ENCODE data around the gene PLPP2. TPM values are rescaled to one million over a fixed set of nuclear protein-coding genes. Genes with fewer than 3 reads are reported as not detected.

The PLPP2 gene
- total and polyA plus RNA-seq, 4 donors: 11.8 to 24.2 (median 13.8) TPM

DNA sequence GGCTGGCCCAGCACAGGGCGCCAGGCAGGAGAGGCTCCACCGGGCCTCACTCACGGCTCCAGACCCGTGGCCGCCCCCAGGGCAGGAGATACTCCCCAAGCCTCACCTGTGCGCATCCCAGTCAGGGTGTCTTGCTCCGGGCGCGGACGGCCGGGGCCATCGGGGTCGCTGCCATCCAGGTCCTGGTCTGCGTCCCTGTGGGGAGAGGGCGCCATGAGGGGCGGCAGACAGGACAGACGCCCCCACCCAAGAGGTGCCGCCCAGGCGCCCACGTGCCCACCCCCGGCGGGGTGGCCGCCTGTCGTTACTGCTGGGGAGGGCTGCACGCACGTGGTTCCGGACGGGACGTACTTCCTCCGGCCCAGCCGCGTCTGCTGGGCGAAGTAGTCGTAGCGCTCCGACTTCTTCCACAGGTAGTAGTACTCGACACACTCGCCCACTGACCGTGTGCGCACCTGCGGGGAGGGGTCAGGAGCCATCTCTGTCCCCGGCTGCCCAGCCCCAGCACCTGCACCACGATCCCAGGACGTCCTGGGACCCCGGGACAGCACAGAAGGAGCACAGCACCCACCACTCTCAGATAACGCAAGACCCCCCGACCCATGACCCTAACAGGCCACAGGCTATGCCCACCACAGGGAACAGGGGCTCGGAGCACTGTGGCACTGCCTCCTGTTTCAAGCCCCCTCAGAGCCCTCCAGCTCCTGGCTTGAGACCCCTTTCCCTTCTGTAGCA, 17.4 kb upstream of the PLPP2 start:
- DNase-seq (ENCODE audit: low read depth in 4 of 6, low spot score in 6 of 6): no peak
- Histone ChIP-seq H3K27ac (ENCODE audit: low read depth, low read length) (no peak overlapping the region), H3K4me3 (ENCODE audit: low read depth, low read length) (no peak overlapping the region), H3K27me3 (ENCODE audit: control insufficient read depth, insufficient read depth, low read length) (no peaks in the 10 kb centered on the region), H3K9me3 (ENCODE audit: control insufficient read depth, insufficient read depth, low read length) (no peaks in the 10 kb centered on the region), H3K4me1 (ENCODE audit: control insufficient read depth, insufficient read depth, low read length) (peaks cover 9% of the 10 kb centered on the region), H3K36me3 (ENCODE audit: control insufficient read depth, insufficient read depth, low read length) (peaks cover 86% of the 10 kb centered on the region)
- 96% methylated on average over 48 of the region's 48 CpGs for WGBS (ENCODE audit: insufficient coverage)

DNA sequence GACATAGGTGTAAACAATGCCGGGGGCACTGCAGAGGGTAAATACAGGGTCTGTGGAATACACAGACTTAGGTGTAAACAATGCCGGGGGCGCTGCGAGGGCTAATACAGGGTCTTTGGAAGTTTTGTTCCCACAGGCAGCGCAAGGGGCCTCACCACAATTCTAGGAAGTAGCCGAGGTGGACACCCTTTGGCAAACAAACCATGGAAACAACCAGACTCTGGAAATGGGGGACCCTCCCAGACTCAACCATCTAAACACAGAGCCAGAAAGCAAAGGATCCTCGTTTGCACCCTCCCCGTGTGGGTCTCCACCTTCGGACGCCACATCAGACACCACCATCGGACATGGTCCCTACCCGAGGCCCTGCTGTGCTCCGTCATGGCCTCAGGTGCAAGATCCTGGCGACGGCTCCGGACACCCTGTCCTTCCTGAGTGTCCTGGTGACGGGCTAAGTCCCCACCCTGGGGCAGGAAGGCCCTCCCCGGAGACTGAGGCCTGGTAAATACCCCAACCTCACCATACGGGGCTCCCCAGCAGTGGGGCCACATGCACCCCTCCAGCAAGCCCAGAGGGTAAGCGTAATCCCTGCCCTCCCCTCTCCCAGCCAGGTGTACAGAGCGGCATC, 16.7 kb upstream of the PLPP2 start:
- Histone ChIP-seq H3K9me3 (ENCODE audit: control insufficient read depth, insufficient read depth, low read length) (no peaks in the 10 kb centered on the region), H3K4me3 (ENCODE audit: low read depth, low read length) (no peak overlapping the region), H3K4me1 (ENCODE audit: control insufficient read depth, insufficient read depth, low read length) (peaks cover 9% of the 10 kb centered on the region), H3K27ac (ENCODE audit: low read depth, low read length) (no peak overlapping the region), H3K36me3 (ENCODE audit: control insufficient read depth, insufficient read depth, low read length) (peaks cover 79% of the 10 kb centered on the region), H3K27me3 (ENCODE audit: control insufficient read depth, insufficient read depth, low read length) (no peaks in the 10 kb centered on the region)
- WGBS (ENCODE audit: insufficient coverage): 97% methylated on average over 20 of the region's 21 CpGs
- DNase-seq (ENCODE audit: low read depth in 4 of 6, low spot score in 6 of 6): no peak

DNA sequence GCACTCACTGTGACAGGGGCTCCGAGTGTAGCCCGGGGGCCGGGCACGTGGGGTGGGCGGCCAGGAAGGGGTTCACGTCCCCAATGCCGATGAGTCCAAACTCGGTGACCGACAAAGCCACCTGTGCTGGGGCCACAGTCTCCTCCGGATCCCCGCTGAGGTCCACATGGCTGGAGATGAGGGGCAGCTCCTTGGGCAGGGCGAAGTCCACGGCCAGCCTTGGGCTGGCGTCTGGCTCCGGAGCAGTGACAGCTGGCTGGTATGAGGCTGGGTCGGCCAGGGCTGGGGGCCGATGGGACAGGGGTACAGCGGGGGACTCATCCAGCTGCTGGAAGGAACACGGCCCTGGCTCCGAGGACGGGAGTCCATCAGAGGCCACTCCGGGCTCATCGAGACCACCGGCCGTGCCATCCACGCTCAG, 15.9 kb upstream of the PLPP2 start:
- H3K4me3 ChIP-seq (ENCODE audit: low read depth, low read length): no peak overlapping the region

DNA sequence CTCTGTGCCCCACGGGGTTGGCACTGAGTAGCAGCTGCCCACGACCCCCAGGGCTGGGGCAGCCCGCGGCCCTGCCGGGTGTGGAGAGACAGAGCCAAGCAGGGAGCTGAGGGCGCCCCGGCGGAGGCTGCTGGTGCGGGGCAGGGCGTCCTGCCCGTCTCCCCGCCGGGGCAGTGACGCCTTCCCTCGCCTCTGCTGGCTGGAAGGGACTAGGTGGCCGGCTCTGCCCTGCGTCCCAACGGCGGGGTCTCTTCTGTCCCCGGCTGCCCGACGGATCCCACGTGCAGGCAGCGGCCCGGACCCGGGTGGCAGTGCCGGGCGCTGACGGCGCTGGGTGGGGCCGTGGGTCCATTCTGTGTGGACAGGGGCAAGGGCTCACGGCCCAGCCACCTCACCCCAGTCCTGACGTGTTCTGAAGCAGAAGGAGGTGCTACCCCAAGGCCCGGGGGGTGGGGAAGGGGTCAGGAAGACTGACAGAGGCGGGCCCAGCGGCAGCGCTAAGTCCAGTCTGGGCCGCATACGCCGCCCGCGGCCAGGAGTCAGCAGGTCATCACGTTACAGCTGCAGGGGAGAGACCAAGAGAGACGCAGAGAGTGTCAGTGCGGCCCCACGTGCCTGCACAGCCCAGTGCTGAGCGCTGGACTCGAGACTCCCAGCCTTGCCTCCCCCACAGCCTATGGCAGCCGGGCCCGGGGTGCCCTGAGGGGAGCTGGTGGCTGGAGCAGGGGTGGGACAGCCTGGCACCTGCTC, 15.1 kb upstream of the PLPP2 start:
- H3K27me3 ChIP-seq (ENCODE audit: control insufficient read depth, insufficient read depth, low read length): no peaks in the 10 kb centered on the region
- no peaks in the 10 kb centered on the region for H3K9me3 ChIP-seq (ENCODE audit: control insufficient read depth, insufficient read depth, low read length)
- no peak for DNase-seq (ENCODE audit: low read depth in 4 of 6, low spot score in 6 of 6)
- peaks cover 9% of the 10 kb centered on the region for H3K4me1 ChIP-seq (ENCODE audit: control insufficient read depth, insufficient read depth, low read length)
- H3K27ac ChIP-seq (ENCODE audit: low read depth, low read length): no peak overlapping the region
- no peak overlapping the region for H3K4me3 ChIP-seq (ENCODE audit: low read depth, low read length)
- H3K36me3 ChIP-seq (ENCODE audit: control insufficient read depth, insufficient read depth, low read length): peaks cover 68% of the 10 kb centered on the region
- WGBS (ENCODE audit: insufficient coverage): 95% methylated on average over 45 of the region's 50 CpGs

More for the DNA sequence above, 15.9 kb upstream of the PLPP2 start:
- Histone ChIP-seq H3K27ac (ENCODE audit: low read depth, low read length) (no peak overlapping the region), H3K4me1 (ENCODE audit: control insufficient read depth, insufficient read depth, low read length) (peaks cover 9% of the 10 kb centered on the region), H3K27me3 (ENCODE audit: control insufficient read depth, insufficient read depth, low read length) (no peaks in the 10 kb centered on the region), H3K36me3 (ENCODE audit: control insufficient read depth, insufficient read depth, low read length) (peaks cover 76% of the 10 kb centered on the region), H3K9me3 (ENCODE audit: control insufficient read depth, insufficient read depth, low read length) (no peaks in the 10 kb centered on the region)
- DNase-seq (ENCODE audit: low read depth in 4 of 6, low spot score in 6 of 6): no peak
- WGBS (ENCODE audit: insufficient coverage): 97% methylated on average over 26 of the region's 26 CpGs

DNA sequence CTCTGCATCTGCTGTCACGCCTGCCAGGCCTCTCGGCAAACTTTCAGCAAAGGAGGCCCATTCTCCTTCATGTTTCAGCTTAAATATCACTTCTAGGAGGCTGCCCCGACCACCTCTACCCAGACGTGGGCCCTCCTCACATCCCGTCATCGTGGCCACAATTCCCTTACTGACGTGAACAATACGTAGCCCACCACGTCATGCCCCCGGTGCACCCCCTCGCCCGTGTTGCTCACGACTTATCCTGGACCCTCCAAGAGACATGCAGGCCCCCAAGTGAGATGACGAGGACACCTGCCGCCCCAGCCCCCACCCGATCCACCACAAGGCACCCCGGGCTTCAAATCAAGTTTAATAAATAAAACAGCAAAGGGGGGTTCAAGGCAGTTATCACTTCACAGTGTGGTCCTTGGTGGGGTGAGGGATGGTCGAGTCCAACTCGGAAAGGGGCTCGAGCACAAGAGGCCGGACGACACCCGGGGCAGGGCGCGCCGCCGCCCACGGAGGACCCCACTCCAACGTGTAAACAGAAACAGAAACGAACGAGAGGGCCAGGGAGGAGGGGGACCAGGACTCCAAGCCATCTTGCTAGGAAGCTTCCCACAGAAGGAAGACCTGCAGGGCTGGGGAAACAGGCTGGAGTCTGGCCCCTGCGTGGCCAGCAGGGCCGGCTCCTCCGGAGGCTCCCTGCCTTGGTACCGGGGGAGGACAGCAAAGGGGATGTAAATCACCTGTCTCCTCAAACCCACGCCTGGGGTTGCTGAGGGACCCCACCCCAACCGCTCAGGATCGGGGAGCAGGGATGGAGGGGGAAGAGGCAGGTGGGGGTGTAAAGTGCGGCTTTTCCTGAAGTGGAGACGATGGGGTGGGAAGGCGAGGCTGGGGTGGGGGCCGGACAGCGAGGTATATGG, 14.3 kb upstream of the PLPP2 start:
- WGBS (ENCODE audit: insufficient coverage): 96% methylated on average over 32 of the region's 43 CpGs
- no peak for DNase-seq (ENCODE audit: low read depth in 4 of 6, low spot score in 6 of 6)

DNA sequence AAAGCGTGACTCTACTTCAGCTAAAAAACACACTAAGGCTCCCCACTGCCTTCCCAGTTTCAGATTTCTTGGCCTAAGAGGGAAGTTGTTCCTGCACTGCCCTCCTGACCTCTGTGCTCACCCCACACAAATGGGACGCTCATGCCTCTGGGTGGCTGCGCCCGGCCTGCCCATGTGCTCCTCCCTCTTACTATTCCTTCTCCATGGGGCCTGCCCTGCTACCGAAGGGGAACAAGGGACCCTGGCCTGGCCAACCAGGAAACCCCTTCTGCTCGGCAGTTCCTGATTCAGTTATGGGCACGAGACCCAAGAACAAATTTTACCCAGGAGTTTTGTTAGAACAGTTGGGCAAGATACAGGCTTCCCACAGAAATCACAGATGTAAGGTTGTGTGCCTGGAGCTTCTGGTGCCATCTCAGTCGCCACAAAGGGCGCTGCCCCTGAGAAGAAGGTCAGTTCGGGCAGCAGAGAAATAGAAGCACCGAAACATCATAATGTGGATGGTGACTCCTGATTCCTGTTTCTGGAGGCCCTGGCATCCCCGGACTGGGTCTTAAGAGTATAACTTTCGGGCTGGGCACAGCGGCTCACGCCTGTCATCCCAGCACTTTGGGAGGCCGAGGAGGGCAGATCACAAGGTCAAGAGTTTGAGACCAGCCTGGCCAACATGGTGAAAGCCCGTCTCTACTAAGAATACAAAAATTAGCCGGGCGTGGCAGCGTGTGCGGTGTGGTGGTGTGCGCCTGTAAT, 5.4 kb upstream of the PLPP2 start:
- no peak overlapping the region for H3K27ac ChIP-seq (ENCODE audit: low read depth, low read length)

More for the DNA sequence above, 14.3 kb upstream of the PLPP2 start:
- Histone ChIP-seq H3K4me1 (ENCODE audit: control insufficient read depth, insufficient read depth, low read length) (peaks cover 5% of the 10 kb centered on the region), H3K27me3 (ENCODE audit: control insufficient read depth, insufficient read depth, low read length) (no peaks in the 10 kb centered on the region), H3K4me3 (ENCODE audit: low read depth, low read length) (no peak overlapping the region), H3K27ac (ENCODE audit: low read depth, low read length) (no peak overlapping the region), H3K36me3 (ENCODE audit: control insufficient read depth, insufficient read depth, low read length) (peaks cover 60% of the 10 kb centered on the region), H3K9me3 (ENCODE audit: control insufficient read depth, insufficient read depth, low read length) (no peaks in the 10 kb centered on the region)

DNA sequence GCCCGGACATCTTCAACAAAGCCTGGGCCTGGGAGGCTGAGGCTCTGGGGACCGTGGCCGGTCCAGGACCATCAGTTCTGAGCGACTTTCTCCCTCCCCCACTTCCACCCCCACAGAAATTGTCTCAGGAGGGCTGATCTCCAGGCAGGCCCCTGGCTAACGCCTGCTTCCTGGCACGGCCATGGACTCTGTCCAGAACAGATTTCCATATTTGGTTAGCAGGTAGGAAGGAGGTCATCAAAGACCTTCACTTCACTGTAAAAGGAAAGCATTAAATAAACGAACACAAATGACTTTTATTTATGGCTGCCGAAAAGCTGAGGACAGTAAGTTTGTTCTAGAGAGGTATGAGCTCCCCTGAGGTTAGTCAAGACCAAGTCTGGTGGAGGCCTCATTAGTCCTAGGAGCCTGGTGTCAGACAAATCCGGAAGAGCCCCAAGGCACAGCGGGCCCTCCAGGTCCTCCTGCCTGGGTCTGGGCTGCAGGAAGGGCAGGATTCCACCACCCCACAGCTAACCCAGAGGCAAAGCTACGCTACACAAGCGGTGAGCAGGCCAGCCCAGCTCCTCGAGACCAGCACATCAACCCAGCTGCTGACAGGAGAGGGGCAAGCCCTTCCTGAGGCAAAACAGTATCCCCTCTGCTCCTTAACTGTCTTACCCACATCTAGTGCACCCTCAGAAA, 4.6 kb upstream of the PLPP2 start:
- H3K27ac ChIP-seq (ENCODE audit: low read depth, low read length): no peak overlapping the region
- H3K27me3 ChIP-seq (ENCODE audit: control insufficient read depth, insufficient read depth, low read length): peaks cover 43% of the 10 kb centered on the region
- H3K4me3 ChIP-seq (ENCODE audit: low read depth, low read length): no peak overlapping the region
- no peaks in the 10 kb centered on the region for H3K9me3 ChIP-seq (ENCODE audit: control insufficient read depth, insufficient read depth, low read length)
- 75% methylated on average over 9 of the region's 13 CpGs for WGBS (ENCODE audit: insufficient coverage)
- H3K4me1 ChIP-seq (ENCODE audit: control insufficient read depth, insufficient read depth, low read length): peaks cover 15% of the 10 kb centered on the region
- no peaks in the 10 kb centered on the region for H3K36me3 ChIP-seq (ENCODE audit: control insufficient read depth, insufficient read depth, low read length)
- no peak for DNase-seq (ENCODE audit: low read depth in 4 of 6, low spot score in 6 of 6)

More for the DNA sequence above, 5.4 kb upstream of the PLPP2 start:
- Histone ChIP-seq H3K27me3 (ENCODE audit: control insufficient read depth, insufficient read depth, low read length) (peaks cover 39% of the 10 kb centered on the region), H3K9me3 (ENCODE audit: control insufficient read depth, insufficient read depth, low read length) (no peaks in the 10 kb centered on the region), H3K36me3 (ENCODE audit: control insufficient read depth, insufficient read depth, low read length) (no peaks in the 10 kb centered on the region), H3K4me1 (ENCODE audit: control insufficient read depth, insufficient read depth, low read length) (peaks cover 15% of the 10 kb centered on the region), H3K4me3 (ENCODE audit: low read depth, low read length) (no peak overlapping the region)
- 80% methylated on average over 22 of the region's 22 CpGs for WGBS (ENCODE audit: insufficient coverage)
- no peak for DNase-seq (ENCODE audit: low read depth in 4 of 6, low spot score in 6 of 6)

DNA sequence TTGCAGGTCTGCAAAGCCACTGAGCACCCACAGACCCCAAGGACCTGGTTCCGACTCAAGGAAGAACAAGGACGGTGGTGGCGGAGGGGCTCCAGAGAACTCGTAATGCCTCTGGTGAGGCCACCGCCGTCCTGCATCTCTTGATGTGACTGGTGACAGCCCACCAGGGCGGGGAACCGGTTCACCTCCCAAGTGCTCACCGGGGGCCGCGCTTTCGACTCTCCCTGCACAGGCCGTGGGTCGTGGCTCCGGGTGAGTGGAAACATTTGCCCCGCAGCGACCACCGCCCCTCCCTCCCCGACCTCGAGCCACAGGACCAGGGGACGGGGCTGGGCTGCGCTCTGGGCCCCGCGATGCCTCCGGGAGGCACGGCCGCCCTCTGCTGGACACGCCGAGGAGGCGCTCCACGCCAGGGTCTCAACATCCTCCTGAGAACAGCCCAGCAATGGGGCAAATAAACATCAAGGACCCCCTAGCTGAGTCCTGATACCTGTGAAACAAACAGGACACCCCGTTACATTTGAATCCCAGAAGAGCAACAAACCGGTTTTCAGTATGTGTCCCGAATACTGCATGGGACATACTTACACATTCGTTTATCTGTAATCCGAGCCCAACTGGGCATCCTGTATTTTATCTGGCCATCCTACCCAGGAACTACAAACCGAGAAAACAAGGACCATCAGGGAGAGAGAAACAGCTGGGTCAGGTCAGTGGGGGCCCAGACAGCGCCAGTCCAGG, 3.9 kb upstream of the PLPP2 start:
- Histone ChIP-seq H3K36me3 (ENCODE audit: control insufficient read depth, insufficient read depth, low read length) (no peaks in the 10 kb centered on the region), H3K27me3 (ENCODE audit: control insufficient read depth, insufficient read depth, low read length) (peaks cover 49% of the 10 kb centered on the region), H3K27ac (ENCODE audit: low read depth, low read length) (no peak overlapping the region), H3K4me3 (ENCODE audit: low read depth, low read length) (no peak overlapping the region), H3K4me1 (ENCODE audit: control insufficient read depth, insufficient read depth, low read length) (peaks cover 19% of the 10 kb centered on the region), H3K9me3 (ENCODE audit: control insufficient read depth, insufficient read depth, low read length) (no peaks in the 10 kb centered on the region)
- DNase-seq (ENCODE audit: low read depth in 4 of 6, low spot score in 6 of 6): no peak
- 12% methylated on average over 38 of the region's 38 CpGs for WGBS (ENCODE audit: insufficient coverage)

Data from spinal cord (tissue), 10 donors.